NCI-H748 (cell line): ENCODE measurements around the gene GRAMD4.
"Not testable (repeated sequence)": the region's sequence is repeated elsewhere in the genome, so short reads cannot be mapped to it uniquely, and the experiment has no call there.

Source experiments
- DNase-seq: peaks from one replicate; lab custom pipeline; 2025; ENCODE audit not compliant: unreplicated experiment; lab: John Stamatoyannopoulos, UW

Gene GRAMD4

DNA sequence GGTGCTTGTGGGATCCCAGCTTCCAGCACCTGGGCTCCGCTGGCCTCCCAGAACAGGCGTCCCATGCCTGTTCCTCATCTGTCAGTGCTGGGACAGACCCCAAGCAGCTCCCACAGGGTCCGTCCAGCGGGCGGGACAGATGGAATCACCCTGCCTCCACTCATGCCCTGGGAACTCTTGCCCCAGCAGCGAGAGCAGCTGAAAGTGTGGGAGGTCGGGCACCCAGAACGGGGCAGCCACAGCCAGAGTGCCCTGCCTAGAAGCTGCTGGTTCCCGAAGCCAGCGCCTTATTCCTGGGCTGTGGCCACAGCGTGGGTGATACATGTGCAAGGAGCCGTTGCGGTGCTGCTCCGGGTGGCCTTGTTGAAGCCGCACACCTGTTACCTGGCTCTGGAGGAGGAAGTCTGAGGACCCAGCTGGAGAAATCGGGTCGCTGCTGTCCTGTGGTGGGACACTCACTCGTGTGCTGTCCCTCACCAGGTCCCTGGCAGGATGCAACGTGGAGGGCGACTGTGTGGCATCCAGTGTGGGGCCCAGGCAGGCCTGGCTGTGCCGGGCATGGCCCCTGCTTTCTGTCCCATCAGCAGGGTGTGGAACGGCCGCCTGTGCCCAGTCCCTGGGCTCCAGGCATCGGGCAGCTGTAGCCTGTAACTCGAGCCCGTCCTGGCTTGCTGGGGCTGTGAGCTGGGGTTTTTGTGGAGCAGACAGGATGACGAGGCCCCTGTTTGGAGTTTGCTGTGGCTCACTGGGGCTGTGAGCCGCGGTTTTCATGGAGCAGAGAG lies 16.2 kb downstream of the GRAMD4 start:
- DNase-seq = no peak

DNA sequence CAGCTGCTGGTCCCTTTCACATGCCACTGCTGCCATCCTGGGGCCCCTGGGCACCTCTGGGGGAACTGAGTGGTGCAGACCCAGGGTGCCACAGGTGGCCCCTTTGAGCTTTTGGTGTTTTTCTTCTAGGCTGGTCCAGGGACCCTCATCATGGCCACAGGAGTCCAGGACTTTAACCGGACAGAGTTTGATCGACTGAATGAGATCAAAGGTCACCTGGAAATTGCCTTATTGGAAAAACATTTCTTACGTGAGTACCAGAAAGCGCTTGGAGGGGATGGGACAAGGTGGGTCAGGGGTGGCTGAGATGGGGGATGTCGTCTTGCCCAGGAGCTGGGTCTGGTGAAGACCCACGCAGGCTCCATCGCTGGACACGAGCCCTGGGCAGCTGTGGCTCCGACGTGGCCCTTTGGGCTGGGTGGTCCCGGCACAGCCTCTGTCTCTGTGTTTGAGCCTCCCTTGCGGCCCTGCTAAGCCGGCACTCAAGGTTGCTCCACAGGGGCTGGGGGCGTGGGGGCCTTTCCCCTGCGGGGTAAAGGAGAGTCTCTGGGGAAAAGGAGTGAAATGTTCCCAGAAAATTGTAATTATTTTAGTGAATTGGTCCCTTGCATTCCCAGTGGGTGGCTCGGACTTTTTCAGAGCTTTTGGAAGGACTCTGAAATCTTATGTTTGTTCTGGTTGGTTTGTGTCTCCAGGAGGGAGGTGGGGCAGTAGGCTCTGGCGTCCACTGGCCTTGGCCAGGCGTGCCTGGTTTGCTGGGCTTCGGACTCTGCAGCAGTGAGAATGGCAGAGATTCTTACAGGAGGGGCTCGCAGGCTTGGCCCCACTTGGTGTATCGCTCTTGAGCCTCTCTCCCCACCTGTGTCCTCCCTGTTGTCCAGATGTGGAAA lies 17.8 kb downstream of the GRAMD4 start:
- no peak for DNase-seq

DNA sequence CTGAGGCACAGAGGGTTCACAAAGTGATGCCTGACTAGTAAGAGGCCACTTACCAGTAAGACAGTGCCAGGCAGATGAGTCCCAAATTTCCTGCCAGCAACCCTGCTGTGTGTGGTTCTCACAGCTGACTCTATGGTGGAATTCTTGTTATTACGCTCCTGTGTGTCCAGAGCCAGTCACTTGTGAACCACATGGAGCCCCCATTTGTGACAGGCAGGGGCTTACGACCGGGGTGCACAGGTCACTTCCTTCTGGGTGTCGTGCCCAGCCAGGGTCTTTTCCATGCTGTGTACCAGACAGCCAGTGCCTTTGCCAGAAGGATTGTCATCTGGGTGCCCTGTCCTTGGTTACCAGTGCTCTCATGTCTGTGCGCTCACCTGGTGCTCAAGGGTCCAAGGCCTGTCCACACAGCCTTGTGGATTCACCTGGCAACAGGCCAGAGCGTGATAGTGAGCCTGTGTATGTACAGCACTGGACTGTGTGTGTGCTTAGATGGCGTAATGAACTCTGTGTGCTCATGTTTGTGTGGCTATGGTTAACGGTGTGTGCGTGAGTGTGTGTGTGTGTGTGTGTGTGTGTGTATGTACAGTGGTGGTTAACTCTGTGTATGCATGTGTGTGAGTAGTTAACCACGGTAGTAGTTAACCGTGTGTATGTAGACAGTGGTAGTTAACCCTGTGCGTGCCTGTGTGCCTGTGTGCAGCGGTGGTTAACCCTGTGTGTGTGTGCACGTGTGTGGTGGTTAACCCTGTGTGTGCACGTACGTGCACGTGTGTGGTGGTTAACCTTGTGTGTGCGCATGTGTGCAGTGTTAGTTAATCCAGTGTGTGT lies 18.6 kb downstream of the GRAMD4 start:
- DNase-seq = peak; percentile 75

GRCh38 chr22:46639843-46640242 lies 19.7 kb downstream of the GRAMD4 start:
- no peak for DNase-seq

DNA sequence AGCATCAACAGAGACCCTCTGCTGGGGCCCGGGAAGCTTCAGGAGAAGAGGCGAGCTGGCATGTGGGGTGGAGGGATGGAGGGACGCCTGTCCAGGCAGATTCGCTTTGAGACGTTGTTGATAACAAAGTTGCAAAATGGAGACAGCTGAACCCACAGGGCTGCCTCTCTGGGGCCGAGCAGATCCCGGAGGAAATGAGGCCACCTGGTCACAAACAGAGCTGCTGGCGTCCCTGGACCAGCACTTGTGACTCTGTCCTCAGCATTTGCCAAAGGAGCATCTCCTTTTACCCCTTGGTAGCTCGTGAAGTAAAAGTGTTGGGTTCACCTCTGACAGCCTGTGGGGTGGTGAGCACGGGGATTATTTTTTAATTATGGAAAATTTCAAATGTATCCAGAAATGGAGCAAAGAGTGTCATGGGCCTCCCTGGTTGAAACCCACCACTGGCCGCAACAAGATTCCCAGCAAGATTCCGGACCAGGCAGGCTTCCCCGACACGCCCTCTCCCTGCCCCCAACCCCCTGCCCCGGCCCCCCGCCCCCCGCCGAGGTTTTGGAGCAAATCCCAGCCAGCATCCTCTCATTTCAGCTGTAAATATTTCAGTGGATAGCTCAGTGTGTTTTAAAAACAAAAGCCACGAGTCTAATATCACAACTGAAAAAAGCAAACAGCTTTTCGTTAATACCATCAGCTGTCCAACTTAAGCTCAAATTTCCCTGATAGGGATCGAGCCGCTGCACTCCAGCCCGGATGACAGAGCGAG lies 20.3 kb downstream of the GRAMD4 start:
- DNase-seq = no peak

- DNase-seq = no peak
Measured at GRCh38 chr22:46641811-46642266, 21.7 kb downstream of the GRAMD4 start.

DNA sequence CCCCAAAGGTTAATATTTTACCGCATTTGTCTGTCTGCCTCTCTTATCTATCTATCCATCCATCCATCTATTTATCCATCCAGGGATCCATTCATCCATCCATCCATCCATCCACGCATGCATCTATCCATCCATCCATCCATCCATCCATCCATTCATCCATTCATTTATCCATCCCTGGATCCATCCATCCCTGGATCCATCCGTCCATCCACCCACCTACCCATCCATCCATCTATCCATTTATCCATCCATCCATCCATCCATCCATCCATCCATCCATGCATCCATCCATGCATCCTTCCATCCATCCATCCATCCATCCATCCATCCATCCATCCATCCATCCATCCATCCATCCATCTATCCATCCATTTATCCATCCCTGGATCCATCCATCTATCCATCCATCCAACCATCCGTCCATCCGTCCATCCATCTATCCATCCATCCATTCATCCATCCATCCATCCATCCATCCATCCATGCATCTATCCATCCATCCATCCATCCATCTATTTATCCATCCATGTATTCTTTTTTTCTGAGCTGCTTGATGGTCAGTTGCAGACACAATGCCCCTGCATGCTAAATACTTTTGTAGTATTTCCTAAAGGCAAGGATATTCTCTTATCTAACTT lies 22.8 kb downstream of the GRAMD4 start:
- not testable (repeated sequence) for DNase-seq

GRCh38 chr22:46646531-46647215 lies 26.5 kb downstream of the GRAMD4 start:
- DNase-seq = no peak

- not testable (repeated sequence) for DNase-seq
Measured at GRCh38 chr22:46648225-46648820, 28.1 kb downstream of the GRAMD4 start.

DNA sequence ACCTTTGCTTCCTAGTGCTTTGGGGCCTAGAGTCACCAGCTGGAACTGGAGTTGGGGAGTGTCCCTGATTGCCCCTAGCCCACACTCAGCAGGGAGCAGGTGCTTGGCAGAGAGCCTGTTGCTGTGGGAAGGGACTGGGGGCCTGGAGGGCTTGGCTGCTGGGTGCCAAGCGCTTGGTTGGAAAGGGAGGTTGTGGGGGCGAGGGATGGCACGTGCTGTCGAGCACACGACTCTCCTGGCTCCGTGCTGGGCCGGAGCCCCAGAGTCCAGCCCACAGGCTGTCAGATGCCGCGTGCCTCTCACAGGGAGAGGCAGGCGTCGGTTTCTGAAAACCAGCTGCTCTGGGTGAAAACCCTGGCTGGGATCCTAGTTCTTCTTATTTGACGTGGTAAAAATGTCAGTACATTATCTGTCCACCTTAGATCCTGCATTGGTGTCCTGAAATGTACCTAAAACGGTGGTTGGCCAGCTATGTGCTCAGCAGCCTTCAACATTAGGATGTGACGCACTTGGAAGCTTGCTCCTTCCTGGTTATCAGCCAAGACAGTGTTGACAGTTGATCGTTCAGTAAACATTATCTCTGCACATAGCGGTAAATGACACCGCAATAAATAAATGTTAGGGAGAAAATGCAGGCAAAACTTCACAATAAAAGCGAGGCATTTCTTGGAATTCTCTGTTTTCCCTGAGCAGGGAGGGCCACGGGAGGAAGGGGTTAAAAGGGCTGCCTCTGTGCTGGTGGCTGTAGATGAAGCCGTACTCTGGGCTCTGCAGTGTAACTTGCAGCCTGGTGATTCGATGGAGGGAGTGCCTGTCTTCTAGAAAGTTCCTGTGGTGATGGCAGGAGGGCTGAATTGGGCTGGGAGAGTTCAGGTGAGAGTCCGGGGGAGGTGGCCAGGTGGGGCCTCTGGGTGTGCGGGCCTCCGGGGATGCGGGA lies 29.2 kb downstream of the GRAMD4 start:
- peak; percentile 61 for DNase-seq

DNA sequence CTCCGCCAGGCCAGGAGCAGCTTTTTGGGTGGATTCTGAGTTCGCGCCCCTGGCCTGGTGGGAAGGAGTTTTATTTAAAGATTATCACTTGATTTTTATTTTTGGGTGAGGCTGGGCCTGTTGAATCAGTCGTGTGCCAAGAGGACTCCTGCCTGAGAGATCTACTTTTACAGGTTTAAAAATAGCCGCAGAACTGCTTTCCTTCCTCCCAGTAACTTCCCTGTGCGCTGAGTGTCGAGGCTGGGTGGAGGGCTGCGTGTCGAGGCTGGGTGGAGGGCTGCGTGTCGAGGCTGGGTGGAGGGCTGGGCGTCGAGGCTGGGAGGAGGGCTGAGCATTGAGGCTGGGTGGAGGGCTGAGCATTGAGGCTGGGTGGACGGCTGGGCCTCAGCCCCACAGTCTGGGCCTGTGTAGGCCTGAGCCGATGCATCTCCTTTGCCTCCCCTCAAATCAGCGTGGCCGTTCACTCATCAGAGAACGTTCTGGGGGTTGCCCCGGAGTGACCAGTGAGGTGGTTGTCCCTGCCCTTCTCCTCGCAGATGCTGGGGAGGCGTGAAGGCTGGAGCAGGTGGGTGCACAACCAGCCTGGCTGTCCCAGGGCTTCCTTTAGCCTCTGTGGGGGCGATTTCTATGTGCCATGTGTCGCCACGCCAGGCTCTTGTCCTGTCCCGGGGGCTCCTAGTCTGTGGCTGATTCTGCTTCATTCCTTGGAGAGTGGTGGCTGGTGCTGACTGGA lies 30.1 kb downstream of the GRAMD4 start:
- DNase-seq = no peak

- no peak for DNase-seq
Measured at GRCh38 chr22:46651316-46651715, 31.1 kb downstream of the GRAMD4 start.

DNA sequence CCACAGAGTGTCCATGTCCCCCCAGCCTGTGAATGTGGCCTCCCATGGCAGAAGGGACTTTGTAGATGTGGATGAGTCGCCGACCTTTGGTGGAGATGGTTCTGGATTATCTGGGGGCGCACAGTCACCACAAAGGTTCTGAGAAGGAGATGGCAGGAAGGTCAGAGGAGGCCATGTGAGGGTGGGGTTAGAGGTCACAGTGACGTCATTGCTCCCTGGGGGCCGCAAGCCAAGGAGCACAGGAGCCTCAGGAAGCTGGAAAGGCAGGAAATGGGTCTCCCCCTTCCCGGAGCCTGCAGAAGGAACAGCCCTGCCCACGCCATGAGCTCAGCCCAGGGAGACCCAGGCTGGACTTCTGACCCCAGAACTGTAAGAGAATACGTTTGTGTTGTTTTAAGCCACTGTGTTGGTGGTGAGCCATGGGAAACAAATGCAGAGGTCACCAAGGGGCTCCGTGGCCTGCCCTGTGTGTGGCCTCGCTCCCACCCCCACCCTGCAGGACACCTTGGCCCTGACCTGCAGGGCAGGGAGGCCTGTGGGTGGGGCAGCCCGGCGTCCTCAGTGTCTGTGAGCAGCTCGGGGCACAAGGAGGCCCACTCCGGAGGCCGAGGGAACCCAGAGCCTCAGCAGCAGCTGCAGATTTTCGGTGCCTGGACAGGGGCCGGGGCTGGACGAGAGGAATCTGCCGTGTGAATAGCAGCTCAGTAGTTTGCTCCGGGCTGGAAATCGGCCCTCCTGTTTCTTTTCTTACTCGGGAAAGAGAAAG lies 32.1 kb downstream of the GRAMD4 start:
- DNase-seq = no peak

DNA sequence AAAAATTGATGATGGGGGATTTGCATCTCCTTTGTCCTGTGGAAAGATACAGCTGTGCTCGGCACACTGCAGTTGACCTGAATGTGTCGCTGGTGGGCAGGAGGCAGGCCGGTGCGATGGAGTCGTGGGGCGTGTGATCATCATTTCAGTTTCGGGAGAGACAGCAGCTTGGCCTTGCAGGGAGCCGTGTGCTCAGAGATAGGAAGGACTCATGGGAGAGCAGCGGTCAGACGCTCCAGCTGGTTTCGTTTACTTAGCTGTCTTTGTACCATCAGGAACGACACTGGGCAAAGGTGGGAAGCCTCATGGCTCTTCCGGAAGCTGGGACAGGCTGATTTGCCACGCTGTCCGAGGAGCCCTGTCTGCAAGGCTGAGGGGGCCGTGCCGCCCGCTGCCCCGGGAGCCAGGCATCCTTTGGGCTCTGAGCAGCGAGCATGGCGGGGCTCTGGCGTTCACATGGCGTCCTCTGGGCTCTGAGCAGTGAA lies 32.7 kb downstream of the GRAMD4 start:
- DNase-seq = peak; percentile 64

DNA sequence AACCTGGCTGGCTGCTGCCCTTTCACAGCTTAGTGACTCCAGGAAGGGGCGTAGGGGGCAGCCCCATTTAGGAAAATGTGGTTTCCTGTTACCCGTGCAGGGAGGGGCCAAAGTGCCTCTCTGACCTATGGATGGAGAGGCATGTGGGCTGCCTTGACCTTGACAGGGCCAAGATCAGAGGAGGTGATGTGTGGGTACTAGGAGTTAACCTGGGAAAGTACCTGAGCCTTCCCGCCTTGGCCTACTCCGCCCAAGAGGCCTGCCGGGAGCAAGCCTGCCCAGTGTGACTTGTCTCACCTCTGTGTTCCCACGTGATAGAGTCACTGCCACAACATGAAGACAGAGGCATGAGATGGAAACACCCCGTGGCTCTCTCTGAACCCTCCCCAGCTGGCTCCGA lies 33.4 kb downstream of the GRAMD4 start:
- DNase-seq = no peak

GRCh38 chr22:46654426-46654825 lies 34.2 kb downstream of the GRAMD4 start:
- no peak for DNase-seq
